ENCODE data around the gene NRIP3.
"Not testable (repeated sequence)": the region's sequence is repeated elsewhere in the genome, so short reads cannot be mapped to it uniquely, and the experiment has no call there.

The NRIP3 gene

GRCh38 chr11:8987446-8987845, 16.4 kb downstream of the NRIP3 start:
- ChIA-PET POLR2A (interaction anchor here (1.3 kb wide), 1 partner anchor 23 kb away, joined by 5 read pairs; the partner anchor contains the start of gene TMEM9B), CTCF (no interaction called here)
- no peak for DNase-seq (ENCODE audit: extremely low spot score)
- no peak for TF ChIP-seq HDGF (IDR thresholded peaks at IDR 0.05; ENCODE audit: borderline replicate concordance)
- TF ChIP-seq SUZ12 (IDR thresholded peaks at IDR 0.05): no peak
- TF ChIP-seq L3MBTL2 (conservative IDR thresholded peaks at IDR 0.05): no peak
- TF ChIP-seq TARDBP (IDR thresholded peaks at IDR 0.05): no peak
- TF ChIP-seq NFRKB (IDR thresholded peaks at IDR 0.05): no peak
- no peak for TF ChIP-seq FOXA1 (IDR thresholded peaks at IDR 0.05)
- no peak for TF ChIP-seq FOXM1 (IDR thresholded peaks at IDR 0.05; ENCODE audit: borderline replicate concordance)
- no peak for TF ChIP-seq ARNT (IDR thresholded peaks at IDR 0.05)
- TF ChIP-seq LEF1 (IDR thresholded peaks at IDR 0.05; ENCODE audit: borderline replicate concordance): no peak
- TF ChIP-seq, protein P1, sequence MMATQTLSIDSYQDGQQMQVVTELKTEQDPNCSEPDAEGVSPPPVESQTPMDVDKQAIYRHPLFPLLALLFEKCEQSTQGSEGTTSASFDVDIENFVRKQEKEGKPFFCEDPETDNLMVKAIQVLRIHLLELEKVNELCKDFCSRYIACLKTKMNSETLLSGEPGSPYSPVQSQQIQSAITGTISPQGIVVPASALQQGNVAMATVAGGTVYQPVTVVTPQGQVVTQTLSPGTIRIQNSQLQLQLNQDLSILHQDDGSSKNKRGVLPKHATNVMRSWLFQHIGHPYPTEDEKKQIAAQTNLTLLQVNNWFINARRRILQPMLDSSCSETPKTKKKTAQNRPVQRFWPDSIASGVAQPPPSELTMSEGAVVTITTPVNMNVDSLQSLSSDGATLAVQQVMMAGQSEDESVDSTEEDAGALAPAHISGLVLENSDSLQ (IDR thresholded peaks at IDR 0.05): no peak

- DNase-seq (ENCODE audit: extremely low spot score); POLR2A ChIA-PET; CTCF ChIA-PET: not testable (repeated sequence)
These were observed 17.0 kb downstream of the NRIP3 start for GRCh38 chr11:8986772-8987171.

DNA sequence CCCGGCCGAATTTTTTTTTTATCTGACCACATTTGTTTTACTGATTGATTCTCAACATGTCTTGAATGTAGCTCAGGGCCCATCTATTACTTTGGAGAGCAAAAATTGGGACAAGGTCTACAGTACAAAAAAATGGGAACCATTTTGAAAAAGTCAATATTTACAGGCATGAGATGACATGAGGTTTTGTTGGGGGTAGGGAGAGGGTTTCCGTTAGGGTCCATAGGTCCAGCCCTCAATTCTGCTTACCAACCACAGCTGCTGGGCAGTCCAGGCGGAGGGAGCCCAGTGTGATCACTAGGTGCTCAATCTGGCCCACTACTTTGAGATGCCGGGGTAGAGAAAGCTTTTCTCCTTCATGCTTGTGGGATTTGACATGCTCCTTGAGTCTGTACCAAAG, 18.3 kb downstream of the NRIP3 start:
- DNase-seq (ENCODE audit: extremely low spot score): no peak
- CTCF ChIA-PET: no interaction called here
- POLR2A ChIA-PET: no interaction called here
- TF ChIP-seq FOXK2 (IDR thresholded peaks at IDR 0.05): no peak
- no peak for TF ChIP-seq FOXM1 (IDR thresholded peaks at IDR 0.05; ENCODE audit: borderline replicate concordance)
- TF ChIP-seq ELF4 (IDR thresholded peaks at IDR 0.05): no peak
- no peak for TF ChIP-seq FOXA1 (IDR thresholded peaks at IDR 0.05)
- TF ChIP-seq ARNT (IDR thresholded peaks at IDR 0.05): no peak
- no peak for TF ChIP-seq LEF1 (IDR thresholded peaks at IDR 0.05; ENCODE audit: borderline replicate concordance)
- TF ChIP-seq ZNF384 (IDR thresholded peaks at IDR 0.05): no peak
- TF ChIP-seq SP1 (IDR thresholded peaks at IDR 0.05): no peak
- no peak for TF ChIP-seq NFRKB (IDR thresholded peaks at IDR 0.05)

GRCh38 chr11:8983552-8983951, 20.2 kb downstream of the NRIP3 start:
- ChIA-PET CTCF (interaction anchor here (0.9 kb wide), 1 partner anchor 19 kb away, joined by 3 read pairs; no protein-coding TSS in a partner anchor), POLR2A (no interaction called here)
- no peak for DNase-seq (ENCODE audit: extremely low spot score)
- no peak for TF ChIP-seq FOXK2 (IDR thresholded peaks at IDR 0.05)
- TF ChIP-seq SP1 (IDR thresholded peaks at IDR 0.05): no peak
- TF ChIP-seq, protein P1 (IDR thresholded peaks at IDR 0.05): no peak
- no peak for TF ChIP-seq ELF4 (IDR thresholded peaks at IDR 0.05)
- TF ChIP-seq ARNT (IDR thresholded peaks at IDR 0.05): no peak
- no peak for TF ChIP-seq FOXM1 (IDR thresholded peaks at IDR 0.05; ENCODE audit: borderline replicate concordance)
- TF ChIP-seq BHLHE40 (IDR thresholded peaks at IDR 0.05; ENCODE audit: borderline replicate concordance): no peak
- TF ChIP-seq TARDBP (IDR thresholded peaks at IDR 0.05): no peak
- no peak for TF ChIP-seq SUZ12 (IDR thresholded peaks at IDR 0.05)
- no peak for TF ChIP-seq L3MBTL2 (conservative IDR thresholded peaks at IDR 0.05)
- no peak for TF ChIP-seq CTBP1 (IDR thresholded peaks at IDR 0.05; ENCODE audit: borderline replicate concordance)

DNA sequence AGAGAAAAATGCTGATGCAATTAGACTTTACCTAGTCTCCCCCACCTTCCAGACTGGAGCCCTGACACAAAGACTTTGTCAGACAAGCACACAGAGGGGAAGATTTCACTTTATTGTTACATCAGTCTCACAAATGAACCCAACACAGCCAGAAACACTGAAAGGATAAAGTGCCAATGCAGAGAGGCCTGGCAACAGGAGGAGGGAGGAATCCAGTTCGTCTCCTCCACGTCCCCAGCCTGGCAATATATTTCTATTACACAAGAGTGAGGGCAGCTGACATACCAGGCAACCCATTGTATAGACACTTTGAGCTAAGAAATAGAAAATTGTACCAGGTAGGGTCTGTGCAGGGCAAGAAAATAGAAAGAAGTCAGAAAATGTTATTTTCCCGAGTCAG, 23.3 kb downstream of the NRIP3 start:
- TF ChIP-seq ZNF384 (IDR thresholded peaks at IDR 0.05) (no peak), L3MBTL2 (conservative IDR thresholded peaks at IDR 0.05) (no peak), HDGF (IDR thresholded peaks at IDR 0.05; ENCODE audit: borderline replicate concordance) (no peak), ARNT (IDR thresholded peaks at IDR 0.05) (no peak), SP1 (IDR thresholded peaks at IDR 0.05) (no peak), FOXM1 (IDR thresholded peaks at IDR 0.05; ENCODE audit: borderline replicate concordance) (no peak), SUZ12 (IDR thresholded peaks at IDR 0.05) (no peak), ELF4 (IDR thresholded peaks at IDR 0.05) (no peak), CTBP1 (IDR thresholded peaks at IDR 0.05; ENCODE audit: borderline replicate concordance) (no peak), TARDBP (IDR thresholded peaks at IDR 0.05) (no peak), LEF1 (IDR thresholded peaks at IDR 0.05; ENCODE audit: borderline replicate concordance) (no peak), FOXA1 (IDR thresholded peaks at IDR 0.05) (no peak), BHLHE40 (IDR thresholded peaks at IDR 0.05; ENCODE audit: borderline replicate concordance) (no peak), FOXK2 (IDR thresholded peaks at IDR 0.05) (no peak), NFRKB (IDR thresholded peaks at IDR 0.05) (no peak)
- TF ChIP-seq, protein P1 (IDR thresholded peaks at IDR 0.05): no peak
- DNase-seq (ENCODE audit: extremely low spot score): no peak
- ChIA-PET CTCF (interaction anchor here (1.2 kb wide), 1 partner anchor 20 kb away, joined by 3 read pairs; no protein-coding TSS in a partner anchor), POLR2A (interaction anchor here (0.9 to 1.4 kb wide), 2 partner anchors 16 to 70 kb away, joined by 3 read pairs; partner anchors contain the start of gene AKIP1)

DNA sequence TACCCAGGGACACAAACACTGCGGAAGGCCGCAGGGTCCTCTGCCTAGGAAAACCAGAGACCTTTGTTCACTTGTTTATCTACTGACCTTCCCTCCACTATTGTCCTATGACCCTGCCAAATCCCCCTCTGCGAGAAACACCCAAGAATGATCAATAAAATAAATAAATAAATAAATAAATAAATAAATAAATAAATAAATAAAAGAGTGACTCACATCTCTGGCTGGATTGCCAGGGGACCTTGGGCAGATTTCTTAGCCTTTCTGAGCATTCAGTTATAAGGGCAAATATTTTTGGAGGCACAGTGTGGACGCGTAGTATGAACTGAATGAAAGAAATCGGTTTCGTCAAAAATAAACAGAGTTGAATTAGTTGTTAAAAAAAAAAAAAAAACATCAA, 24.4 kb downstream of the NRIP3 start:
- CTCF ChIA-PET; POLR2A ChIA-PET; DNase-seq (ENCODE audit: extremely low spot score): not testable (repeated sequence)

DNA sequence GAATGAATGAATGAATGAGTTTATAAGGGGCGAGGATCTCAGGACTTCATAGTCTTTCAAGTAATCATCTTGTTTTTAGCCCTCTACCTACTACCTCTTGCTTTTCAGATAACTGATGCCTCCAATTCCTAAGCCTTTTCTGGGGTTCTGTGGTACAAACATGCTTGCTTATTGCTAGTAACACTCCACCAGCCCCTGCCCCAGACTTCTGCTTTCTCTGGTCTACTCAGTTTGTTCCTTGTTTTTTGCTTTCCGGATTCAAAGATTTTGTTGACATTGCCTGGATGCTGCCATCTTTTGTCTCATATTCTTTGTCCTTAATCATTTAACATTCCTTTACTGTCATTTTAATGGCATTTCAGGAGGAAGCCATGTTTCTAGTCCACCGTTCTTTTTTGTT, 30.7 kb downstream of the NRIP3 start:
- ChIA-PET CTCF (no interaction called here), POLR2A (no interaction called here)
- no peak for DNase-seq (ENCODE audit: extremely low spot score)
- TF ChIP-seq SP1 (IDR thresholded peaks at IDR 0.05) (no peak), FOXK2 (IDR thresholded peaks at IDR 0.05) (no peak), NFRKB (IDR thresholded peaks at IDR 0.05) (no peak), HDGF (IDR thresholded peaks at IDR 0.05; ENCODE audit: borderline replicate concordance) (no peak)
- TF ChIP-seq, protein P1 (IDR thresholded peaks at IDR 0.05): no peak

Measured in HEK293T (cell line).